ENCODE results near the gene RGL1.

RGL1 gene

DNA sequence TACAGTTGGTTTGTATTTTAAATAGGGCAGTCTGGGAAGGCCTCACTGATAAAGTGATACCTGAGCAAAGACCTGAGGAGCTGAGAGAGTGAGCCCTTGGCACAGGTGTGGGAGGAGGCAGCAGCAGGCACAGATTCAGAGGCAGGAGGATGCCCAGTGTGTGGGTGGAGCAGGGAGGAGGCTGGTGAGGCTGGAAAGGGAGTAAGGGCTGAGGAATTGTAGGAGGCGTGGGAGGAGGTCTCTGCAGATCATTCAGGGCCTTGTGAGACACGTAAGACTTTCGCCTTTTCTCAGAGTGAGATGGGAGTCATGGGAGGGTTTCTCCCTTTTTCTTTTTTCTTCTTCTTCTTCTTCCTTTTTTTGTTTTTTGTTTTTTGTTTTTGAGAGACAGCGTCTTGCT is 58.0 kb downstream of the RGL1 start:
- DNase-seq (ENCODE audit: low read depth in 2 of 2, low spot score in 1 of 2), result no peak

DNA sequence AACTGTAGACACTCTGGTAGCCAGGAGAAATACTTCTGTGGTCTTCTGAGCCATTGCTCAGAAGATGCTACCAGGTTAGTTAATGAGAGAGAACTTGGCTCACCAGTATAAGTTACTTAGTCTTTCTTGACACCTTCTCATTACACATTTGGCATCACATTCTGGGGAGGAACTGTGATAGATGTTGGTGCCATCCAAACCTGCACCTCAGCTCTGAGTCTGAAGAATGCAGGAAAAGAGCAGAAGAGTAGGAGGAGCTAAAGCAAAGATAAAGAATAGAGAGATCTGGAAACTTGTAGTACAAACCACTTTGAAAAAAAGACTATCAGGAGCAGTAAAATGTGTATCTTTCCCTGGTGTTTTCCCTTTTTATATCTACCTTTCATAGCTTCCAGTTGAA is 58.9 kb downstream of the RGL1 start:
- no peak for DNase-seq (ENCODE audit: low read depth in 2 of 2, low spot score in 1 of 2)

DNA sequence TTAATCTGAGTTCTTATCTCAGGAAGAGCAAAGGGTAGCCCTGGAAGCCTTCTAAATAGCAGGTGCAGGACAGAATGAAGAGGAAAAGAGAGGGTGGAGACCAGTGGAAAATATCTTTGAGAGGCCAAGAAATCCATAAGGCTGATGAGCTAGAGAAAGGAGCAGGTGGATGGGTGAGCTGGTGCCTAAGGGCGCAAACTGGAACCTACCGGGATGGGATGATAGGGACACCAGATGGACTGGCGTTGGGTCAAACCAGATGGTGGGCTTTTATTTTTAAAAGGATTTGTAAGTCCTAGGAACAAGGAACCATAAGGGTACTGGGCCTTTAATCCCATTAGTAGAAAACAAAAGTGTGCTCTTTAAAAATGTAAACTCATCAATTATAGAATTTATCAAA is 59.7 kb downstream of the RGL1 start:
- DNase-seq (ENCODE audit: low read depth in 2 of 2, low spot score in 1 of 2), result no peak

DNA sequence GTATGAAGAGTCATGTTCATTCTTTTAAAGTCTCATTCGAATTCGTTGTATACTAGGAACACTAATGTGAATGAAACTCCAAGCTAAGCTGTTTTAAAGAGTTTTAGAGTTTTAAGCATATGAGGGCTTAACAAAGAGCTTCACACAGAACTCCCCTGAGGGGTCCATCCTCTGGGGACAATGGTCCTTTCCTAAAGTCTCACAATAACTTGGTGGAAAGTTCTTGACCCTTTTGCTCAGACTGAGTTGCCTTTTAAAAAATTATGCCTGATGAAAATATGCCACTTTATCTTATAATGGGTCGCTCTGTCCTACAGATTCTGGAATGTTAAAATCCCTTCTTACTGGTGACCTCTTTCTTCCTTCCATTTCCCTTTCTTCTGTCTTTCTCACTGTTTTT is 64.3 kb downstream of the RGL1 start:
- no peak for DNase-seq (ENCODE audit: low read depth in 2 of 2, low spot score in 1 of 2)

DNA sequence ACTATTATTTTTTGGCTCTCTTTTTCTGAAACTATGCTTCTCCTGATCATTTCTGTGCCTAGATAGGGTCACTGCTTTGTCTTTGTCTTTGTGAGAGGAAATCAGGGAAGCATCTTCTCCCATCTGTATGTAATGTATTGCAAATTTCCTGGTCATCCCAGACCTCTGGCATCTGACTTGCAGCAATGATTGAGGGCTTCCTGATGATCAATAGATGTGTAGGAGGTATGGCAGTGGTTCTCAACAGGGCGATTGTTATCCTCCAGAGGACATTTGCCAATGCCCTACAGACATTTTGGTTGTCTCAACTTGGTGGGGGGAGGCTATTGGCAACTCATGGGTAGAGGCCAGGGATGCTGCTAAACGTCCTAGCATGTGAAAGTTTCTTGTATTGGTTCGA is 64.7 kb downstream of the RGL1 start:
- DNase-seq (ENCODE audit: low read depth in 2 of 2, low spot score in 1 of 2), result no peak

DNA sequence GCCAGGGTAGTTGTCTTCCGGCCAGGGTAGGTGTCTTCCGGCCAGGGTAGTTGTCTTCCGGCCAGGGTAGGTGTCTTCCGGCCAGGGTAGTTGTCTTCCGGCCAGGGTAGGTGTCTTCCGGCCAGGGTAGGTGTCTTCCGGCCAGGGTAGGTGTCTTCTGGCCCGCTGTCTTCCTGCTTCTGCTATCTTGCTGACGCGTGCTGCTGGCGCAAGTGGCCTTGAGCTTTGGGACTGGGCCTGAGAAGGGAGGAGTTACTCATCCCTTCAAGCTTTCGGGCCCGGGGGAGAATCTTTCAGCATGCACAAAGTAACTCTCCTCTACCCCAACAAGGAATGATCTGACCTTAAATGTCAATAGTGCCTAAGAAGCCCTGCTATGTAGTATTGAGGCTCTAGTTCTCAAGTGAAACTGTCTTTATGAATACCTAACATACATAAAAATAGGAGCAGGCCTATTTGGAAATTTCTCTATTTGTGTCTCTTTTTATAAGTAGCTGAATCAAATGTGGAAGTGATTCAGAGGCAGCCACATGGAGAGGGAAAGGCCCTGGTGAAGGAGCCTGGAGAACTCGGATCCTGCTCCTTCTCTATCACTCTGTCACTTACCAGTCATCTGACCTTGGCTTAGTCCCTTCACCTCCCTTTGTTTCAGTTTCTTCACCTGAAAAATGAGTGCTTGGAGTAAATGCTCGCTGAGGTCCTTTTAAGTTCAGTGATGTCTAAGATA is 65.6 kb downstream of the RGL1 start:
- DNase-seq (ENCODE audit: low read depth in 2 of 2, low spot score in 1 of 2), result no peak

DNA sequence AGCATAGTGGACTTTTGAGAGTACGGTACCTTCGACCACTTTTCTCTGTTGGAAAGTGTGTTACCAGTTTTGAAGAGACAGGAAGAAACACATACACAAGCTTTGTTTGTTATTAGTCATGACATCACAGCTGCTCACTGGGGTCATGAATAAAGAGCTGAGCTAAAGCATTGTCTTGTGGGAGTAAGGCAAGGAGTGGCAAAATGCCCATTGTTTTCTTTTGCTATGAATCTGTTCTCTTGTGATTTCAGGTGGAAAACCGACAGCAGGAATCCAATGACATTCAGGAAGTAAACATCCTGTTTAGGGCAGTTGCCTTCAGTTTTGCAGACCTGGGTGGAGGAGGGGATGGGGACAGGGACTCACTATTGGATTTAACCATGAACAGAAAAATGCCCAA is 66.2 kb downstream of the RGL1 start:
- DNase-seq (ENCODE audit: low read depth in 2 of 2, low spot score in 1 of 2), result no peak

DNA sequence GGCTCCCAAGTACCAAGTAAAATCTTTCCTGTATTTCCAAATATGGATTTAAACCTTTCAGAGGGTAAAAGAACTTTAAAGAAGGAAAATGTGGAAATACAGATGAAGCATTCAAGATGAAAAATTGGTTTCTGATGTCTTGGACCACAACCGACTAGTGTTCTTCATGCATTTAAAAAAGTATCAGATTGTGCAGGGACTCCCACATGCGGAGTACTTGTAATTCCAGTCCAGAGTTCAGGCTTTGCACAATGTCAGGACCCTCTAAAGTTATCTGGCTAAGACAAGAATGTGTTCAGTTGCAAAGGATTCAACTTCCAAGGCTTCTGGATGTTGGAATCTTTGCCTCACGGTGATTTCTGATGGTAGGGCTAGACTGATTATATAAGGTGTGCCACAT is 66.7 kb downstream of the RGL1 start:
- DNase-seq (ENCODE audit: low read depth in 2 of 2, low spot score in 1 of 2), result no peak

DNA sequence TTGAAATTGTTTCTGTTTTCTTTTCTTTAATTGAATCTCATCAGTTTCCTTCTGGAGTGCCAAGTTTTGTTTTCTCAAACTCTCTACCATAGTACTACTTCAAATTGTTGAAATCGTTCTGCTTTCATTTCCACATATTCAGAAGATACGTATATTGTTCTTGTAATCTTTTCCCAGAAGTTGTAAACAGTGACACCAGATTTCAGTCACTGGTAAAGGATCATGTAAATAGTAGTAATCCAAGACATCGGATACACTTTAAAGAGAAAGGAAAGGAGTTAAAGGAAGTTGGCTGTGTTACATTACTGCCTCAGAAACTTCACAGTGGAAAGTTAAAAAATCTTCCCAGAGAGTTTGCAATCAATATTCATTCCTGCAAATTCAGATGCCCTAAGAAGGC is 67.5 kb downstream of the RGL1 start:
- no peak for DNase-seq (ENCODE audit: low read depth in 2 of 2, low spot score in 1 of 2)

DNA sequence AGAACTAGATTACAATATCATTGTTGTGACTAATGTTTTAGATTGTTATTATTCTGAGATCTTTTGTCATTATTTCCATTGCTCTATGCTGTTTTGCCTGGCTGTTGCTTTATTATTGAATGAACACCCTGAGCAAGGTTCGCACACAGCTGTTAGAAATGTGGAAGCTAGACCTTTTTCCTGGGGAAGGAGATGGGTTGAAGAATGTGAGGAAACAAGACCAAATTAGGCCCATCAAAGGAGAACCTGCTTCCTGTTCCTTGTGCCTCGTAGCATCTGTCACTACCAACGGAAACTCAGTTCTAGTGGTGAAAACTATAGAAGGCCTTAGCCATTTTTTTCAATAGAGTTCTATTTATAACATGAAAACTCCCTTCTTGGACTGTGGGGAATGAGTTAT is 68.7 kb downstream of the RGL1 start:
- no peak for DNase-seq (ENCODE audit: low read depth in 2 of 2, low spot score in 1 of 2)

DNA sequence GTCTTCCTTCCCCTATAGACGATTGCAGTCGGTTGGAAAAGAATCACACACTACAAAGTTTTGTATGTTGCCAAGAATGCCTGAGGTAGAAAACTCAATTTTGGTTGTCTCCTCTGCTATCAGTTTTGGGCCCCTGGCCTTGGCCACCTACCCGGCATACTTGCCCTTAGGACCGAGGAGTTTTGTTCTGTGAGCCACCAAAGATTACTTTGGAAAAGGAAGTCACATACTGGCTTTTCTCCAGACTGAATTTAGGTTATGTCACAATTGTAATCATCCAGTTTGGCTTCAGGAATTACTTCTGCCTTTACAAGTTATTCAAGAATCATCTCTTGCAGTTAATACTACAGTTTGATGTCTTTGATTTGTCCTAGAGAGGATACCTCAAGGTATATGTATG is 71.4 kb downstream of the RGL1 start:
- DNase-seq (ENCODE audit: low read depth in 2 of 2, low spot score in 1 of 2), result no peak

DNA sequence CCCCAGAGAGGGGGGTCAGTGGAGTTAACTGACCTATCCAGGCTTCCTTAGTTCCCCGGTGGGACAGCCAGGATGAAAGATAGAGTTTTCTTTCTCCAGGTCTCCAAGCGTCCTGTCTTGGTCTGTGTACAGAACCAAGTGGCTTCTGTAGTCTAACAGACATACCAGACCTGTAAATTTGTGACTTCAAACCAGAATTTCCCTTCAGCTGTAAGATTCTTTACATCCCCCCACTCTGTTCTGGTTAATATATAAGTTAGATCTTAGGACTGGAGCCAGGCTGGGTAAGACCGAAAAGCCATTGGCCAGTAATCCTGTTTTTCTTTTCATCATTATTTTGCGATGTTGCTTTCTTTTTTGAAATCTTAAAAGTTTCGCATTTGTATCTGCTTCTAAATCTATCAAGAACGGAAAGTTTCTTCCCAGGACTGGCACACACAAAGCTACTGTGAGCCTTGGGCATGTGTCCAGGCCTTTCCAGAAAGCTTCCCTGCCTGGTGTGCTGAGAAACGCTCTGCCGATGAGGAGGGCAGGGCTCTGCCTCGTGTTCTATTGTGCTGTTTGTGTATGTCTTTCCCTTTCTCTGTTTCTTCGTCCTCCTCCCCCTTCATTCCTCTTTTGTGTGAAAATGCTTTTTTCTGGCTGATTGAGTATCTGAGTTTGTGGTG is 72.3 kb downstream of the RGL1 start:
- DNase-seq (ENCODE audit: low read depth in 2 of 2, low spot score in 1 of 2), result no peak

DNA sequence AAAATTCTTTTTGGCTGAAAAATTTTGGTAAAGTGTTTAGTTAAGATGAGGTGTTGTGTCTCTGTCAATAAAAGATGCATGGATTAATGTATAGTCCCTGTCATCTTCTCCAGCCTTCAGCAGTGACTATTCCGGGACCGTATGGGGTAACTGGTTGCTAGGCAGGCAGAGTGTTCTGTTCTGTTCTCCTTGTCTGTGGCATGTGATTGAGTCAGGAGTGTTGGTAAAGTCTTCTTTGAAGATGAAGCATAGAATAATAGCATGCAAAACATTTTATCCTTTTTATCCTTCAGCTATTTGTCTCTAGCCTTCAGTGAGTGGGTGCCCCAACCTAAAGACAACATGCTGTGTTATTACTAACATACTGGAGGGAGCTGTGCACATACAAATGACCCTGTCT is 74.6 kb downstream of the RGL1 start:
- no peak for DNase-seq (ENCODE audit: low read depth in 2 of 2, low spot score in 1 of 2)

DNA sequence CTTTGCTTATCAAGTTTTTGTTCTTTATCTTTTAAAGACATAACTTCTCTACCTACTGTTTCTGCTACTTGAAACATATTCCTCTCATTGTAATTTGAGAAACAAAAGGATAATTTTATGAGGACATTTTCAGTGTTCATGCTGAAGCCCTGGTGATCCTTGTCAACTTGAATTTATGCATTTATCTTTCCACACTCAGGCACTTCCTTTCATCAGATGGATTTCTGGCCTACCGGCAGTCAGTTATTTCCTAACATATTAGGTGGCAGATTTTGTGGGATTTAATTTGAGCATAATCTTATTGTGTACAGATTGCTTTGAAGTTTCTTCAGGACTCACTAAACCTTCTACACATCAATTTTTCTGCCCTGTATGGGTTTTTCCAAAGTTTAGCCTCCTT is 75.0 kb downstream of the RGL1 start:
- no peak for DNase-seq (ENCODE audit: low read depth in 2 of 2, low spot score in 1 of 2)

DNA sequence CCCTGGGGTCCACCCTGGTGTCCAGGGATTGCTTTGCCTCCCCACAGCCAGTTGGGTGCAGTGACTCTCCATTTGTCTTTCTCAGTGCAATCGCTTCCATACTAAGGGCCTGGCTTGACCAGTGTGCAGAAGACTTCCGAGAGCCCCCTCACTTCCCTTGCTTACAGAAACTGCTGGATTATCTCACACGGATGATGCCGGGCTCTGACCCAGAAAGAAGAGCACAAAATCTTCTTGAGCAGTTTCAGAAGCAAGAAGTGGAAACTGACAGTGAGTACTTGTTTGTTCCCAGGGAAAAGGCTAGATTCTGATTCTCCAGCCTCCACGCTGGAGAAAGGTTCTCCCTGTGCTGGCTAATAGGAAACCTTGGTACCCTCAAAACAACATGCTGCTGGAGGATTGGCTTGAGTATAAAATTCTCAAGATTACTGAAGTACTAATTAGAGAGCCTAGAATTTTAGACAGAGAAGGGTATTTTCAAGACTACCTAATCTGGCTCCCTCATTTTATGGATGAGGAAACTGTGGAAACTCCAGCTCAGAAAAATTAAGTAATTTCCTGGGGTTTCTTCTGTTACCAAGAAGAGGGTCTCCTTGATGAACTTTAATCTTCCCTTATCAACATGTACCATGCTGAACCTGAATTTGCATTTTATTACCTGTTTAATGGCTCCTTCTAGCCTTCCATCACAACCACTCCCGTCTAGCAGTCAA is 75.8 kb downstream of the RGL1 start:
- no peak for DNase-seq (ENCODE audit: low read depth in 2 of 2, low spot score in 1 of 2)

DNA sequence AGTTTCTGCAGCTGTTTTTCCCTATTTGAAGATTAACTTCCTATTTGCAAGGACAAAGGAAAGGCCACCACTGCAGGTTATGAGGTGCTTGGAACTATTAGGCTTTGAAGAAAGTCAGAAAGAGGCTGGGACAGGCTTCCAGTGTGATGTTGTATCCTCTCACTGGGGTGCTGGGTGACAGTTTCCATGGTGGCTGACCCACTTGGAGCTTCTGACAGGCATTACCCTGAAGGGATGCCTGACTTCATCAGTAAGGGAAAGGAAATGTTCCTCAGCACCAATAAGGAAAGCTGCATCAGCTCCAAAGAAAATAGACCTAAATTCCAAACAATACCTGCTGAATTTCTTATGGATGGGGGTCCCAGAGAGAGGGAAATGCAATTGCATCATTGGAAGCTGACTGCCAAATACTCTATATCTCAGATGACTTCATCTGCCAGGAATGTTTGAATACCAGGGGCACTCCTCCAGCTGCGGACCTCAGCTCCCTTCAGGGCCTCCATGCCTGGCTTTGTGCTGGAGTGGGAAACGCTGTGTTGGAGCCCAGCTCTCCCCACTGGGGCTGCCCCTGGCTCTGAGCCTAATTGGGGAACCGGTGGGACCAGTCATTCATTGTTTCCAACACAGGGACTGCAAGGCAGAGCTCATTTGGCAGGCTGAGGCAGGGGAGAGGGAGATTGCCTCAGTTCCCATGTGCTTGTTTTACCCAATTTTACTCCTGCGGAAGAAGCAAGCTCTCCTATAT is 76.6 kb downstream of the RGL1 start:
- no peak for DNase-seq (ENCODE audit: low read depth in 2 of 2, low spot score in 1 of 2)

DNA sequence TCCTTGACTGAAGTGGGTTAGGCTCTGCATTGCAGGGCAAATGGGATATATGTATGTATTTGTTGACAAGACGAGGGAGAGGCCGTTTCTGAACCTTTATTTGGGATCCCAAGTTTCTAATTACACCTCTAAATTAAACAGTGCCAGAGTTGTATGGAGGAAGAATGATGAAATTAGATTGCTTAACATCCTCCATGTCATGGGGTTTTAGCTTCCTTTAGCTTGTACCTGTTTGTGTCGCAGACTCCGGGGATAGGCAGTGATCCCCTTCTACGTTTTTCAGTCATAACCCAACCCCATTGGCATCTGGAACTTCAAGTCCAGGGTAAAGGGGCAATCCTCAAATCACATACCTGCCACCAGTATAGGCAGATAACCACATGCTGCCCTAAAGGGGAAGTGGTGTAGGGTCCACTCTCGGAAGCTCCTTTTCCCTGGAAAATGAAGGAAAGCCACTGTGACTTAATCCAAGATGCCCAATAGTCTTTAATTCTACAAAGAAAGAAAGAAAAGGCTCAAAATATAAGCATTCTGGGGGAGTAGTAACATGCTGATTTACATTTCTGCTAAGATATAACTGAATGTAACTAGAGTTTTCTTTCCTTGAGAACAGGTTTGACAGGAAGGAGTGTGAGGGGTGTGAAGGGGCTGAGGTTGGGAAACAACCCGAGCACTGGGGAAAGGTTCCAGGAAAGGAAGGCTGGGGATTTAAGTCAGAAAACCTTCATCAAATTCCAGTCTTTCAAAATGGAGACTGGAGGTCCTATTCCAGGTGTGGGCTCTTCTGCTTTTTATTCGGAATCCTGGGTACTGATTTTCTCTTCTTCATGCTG is 77.6 kb downstream of the RGL1 start:
- no peak for DNase-seq (ENCODE audit: low read depth in 2 of 2, low spot score in 1 of 2)

DNA sequence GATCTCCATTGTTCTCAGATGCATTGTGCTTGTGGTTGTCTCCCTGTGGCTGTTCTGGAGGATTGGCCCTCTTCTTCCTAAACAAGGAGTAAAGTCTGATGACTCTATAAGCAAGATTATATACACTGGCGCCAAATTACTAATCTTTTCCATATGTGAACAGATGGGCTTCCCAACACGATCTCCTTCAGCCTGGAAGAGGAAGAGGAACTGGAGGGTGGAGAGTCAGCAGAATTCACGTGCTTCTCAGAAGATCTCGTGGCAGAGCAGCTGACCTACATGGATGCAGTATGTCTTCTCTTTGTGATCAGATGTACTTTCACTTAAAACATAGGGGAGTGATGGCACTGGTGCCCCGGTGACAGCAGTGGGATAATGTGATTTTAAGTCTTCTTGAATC is 78.7 kb downstream of the RGL1 start:
- no peak for DNase-seq (ENCODE audit: low read depth in 2 of 2, low spot score in 1 of 2)

DNA sequence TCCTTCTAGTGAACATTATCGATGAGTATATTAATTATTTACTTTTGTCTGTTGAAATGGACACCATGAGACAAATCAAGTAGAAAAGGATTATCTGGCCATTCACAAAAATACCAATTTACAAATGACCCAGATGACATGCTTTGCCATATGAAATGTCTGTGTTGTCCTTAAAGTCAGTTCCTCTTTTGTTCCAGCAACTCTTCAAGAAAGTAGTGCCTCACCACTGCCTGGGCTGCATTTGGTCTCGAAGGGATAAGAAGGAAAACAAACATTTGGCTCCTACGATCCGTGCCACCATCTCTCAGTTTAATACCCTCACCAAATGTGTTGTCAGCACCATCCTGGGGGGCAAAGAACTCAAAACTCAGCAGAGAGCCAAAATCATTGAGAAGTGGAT is 79.6 kb downstream of the RGL1 start:
- DNase-seq (ENCODE audit: low read depth in 2 of 2, low spot score in 1 of 2), result no peak

DNA sequence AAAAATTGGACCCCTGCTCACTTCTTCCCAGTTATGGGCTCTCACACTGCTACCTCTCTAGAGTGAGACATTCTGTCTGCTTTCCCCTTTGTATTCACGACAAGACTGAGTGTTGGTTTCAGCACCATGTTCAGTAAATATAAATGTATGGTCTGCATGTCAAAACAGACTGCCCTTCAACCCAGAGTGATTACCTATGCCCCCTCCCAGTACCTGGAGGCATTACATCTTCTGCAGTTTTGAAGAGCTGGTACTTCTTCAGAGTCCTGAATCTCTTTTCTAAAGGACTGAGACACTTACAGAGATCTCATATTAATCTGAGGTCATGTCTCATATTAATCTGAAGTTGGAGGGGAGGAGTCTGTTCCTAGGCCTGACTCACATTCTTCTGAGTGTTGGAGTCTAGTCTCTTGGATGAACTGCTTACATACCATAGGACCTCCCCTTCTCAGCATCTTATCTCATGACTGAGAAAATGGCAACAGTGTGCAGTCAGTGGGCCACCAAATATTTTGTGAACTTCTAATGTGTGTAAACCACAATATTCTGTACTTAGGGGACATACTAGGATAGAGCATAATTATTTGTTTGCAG is 80.3 kb downstream of the RGL1 start:
- DNase-seq (ENCODE audit: low read depth in 2 of 2, low spot score in 1 of 2), result no peak
